Peyer's patch (tissue), 4 donors: ENCODE data around the gene MTIF3. TPM values are rescaled to one million over a fixed set of nuclear protein-coding genes. Genes with fewer than 3 reads are reported as not detected.

Experiments used
- DNase-seq, 3 donors: peaks; one replicate each; pipeline ENCODE4 v3.0.0-alpha.2; 2017 to 2019
- H3K27ac ChIP-seq, 4 donors: fragments of 200-600 bp; sonication (generic); one replicate each; pipeline ENCODE4 v1.5.1; 2016 to 2019
- H3K27me3 ChIP-seq, 2 donors: fragments of 200-600 bp; sonication (generic); one replicate each; pipeline ENCODE4 v1.5.1; 2019
- H3K36me3 ChIP-seq, 3 donors: fragments of 200-600 bp; sonication (generic); one replicate each; pipeline ENCODE4 v1.5.1; 2016 to 2019
- H3K4me1 ChIP-seq, 4 donors: fragments of 200-600 bp; sonication (generic); one replicate each; pipeline ENCODE4 v1.5.1; 2016 to 2019
- H3K4me3 ChIP-seq, 4 donors: fragments of 200-600 bp; sonication (generic); 1 replicate in 3 of 4; 2 replicates in 1 of 4; pipeline ENCODE4 v1.5.1; 2016 to 2019; ENCODE audit warnings: mild to moderate bottlenecking in 1 of 4
- H3K9me3 ChIP-seq, 4 donors: fragments of 200-600 bp; sonication (generic); one replicate each; pipeline ENCODE4 v1.5.1; 2016 to 2019; ENCODE audit warnings: mild to moderate bottlenecking in 1 of 4
- CTCF ChIP-seq, 6 experiments: fragments of 450-650 bp in 4 of 6; fragments of 200-600 bp in 2 of 6; sonication (generic) in 1 of 6; IDR thresholded peaks; one replicate each; pipeline ENCODE4 v1.5.1; 2017 to 2019; ENCODE audit warnings: antibody characterized with exemption in 6 of 6, mild to moderate bottlenecking in 3 of 6, moderate library complexity in 1 of 6
- POLR2A ChIP-seq, 2 donors: fragments of 450-650 bp; IDR thresholded peaks; one replicate each; pipeline ENCODE4 v1.5.1; 2017; ENCODE audit warnings: antibody characterized with exemption in 2 of 2, mild to moderate bottlenecking in 2 of 2, moderate library complexity in 2 of 2
- total RNA-seq, 4 donors: library from RNA; depleted of rRNA; stranded (reverse); fragments of >200 nt; gene quantifications; one replicate each; pipeline ENCODE4 v1.1.0, GENCODE V29; 2016

Gene MTIF3
- total RNA-seq, 4 donors from 2014 or later: 78.6 to 150 (median 86.4) TPM

- H3K27me3 ChIP-seq: no peaks in the 10 kb centered on the region
- no peaks in the 10 kb centered on the region for H3K9me3 ChIP-seq
- no peak overlapping the region for H3K27ac ChIP-seq
- H3K36me3 ChIP-seq: no peaks in the 10 kb centered on the region
- TF ChIP-seq CTCF (IDR thresholded peaks at IDR 0.05): no peak
- TF ChIP-seq POLR2A (IDR thresholded peaks at IDR 0.05): no peak
- DNase-seq: no peak
- H3K4me3 ChIP-seq: no peak overlapping the region
- peaks cover 0 to 15% (median 0%) of the 10 kb centered on the region in 4 donors for H3K4me1 ChIP-seq
These were observed 29.1 kb downstream of the MTIF3 start for GRCh38 chr13:27421101-27421871.

GRCh38 chr13:27419328-27419727 lies 31.0 kb downstream of the MTIF3 start:
- H3K27me3 ChIP-seq: no peaks in the 10 kb centered on the region
- no peak overlapping the region for H3K4me3 ChIP-seq
- no peak for DNase-seq
- TF ChIP-seq CTCF (IDR thresholded peaks at IDR 0.05) (no peak), POLR2A (IDR thresholded peaks at IDR 0.05) (no peak)
- no peak overlapping the region for H3K27ac ChIP-seq
- H3K9me3 ChIP-seq: no peaks in the 10 kb centered on the region
- no peaks in the 10 kb centered on the region for H3K36me3 ChIP-seq
- H3K4me1 ChIP-seq: no peaks in the 10 kb centered on the region

GRCh38 chr13:27415116-27415515 lies 35.2 kb downstream of the MTIF3 start:
- Histone ChIP-seq H3K4me1 (no peaks in the 10 kb centered on the region), H3K4me3 (no peak overlapping the region), H3K27ac (no peak overlapping the region), H3K36me3 (no peaks in the 10 kb centered on the region), H3K9me3 (no peaks in the 10 kb centered on the region), H3K27me3 (no peaks in the 10 kb centered on the region)
- DNase-seq: no peak
- TF ChIP-seq CTCF (IDR thresholded peaks at IDR 0.05): no peak
- no peak for TF ChIP-seq POLR2A (IDR thresholded peaks at IDR 0.05)

GRCh38 chr13:27411341-27411740 lies 39.0 kb downstream of the MTIF3 start:
- no peaks in the 10 kb centered on the region for H3K9me3 ChIP-seq
- TF ChIP-seq POLR2A (IDR thresholded peaks at IDR 0.05) (no peak), CTCF (IDR thresholded peaks at IDR 0.05) (no peak)
- H3K27ac ChIP-seq: no peak overlapping the region
- no peak for DNase-seq
- H3K4me3 ChIP-seq: no peak overlapping the region
- H3K4me1 ChIP-seq: peaks cover 0 to 9% (median 0%) of the 10 kb centered on the region in 4 donors
- H3K27me3 ChIP-seq: no peaks in the 10 kb centered on the region
- no peaks in the 10 kb centered on the region for H3K36me3 ChIP-seq

GRCh38 chr13:27409013-27409412 lies 41.4 kb downstream of the MTIF3 start:
- Histone ChIP-seq H3K27me3 (no peaks in the 10 kb centered on the region), H3K4me3 (no peak overlapping the region), H3K9me3 (no peaks in the 10 kb centered on the region), H3K27ac (no peak overlapping the region), H3K4me1 (peaks cover 0 to 27% (median 0%) of the 10 kb centered on the region in 4 donors), H3K36me3 (no peaks in the 10 kb centered on the region)
- DNase-seq: no peak
- TF ChIP-seq CTCF (IDR thresholded peaks at IDR 0.05) (no peak), POLR2A (IDR thresholded peaks at IDR 0.05) (no peak)
